WERI-Rb-1 (cell line): ENCODE measurements around the gene ZNF574.
A peak's percentile ranks its signal among the peaks of the same experiment; 100 is the strongest.
"Not testable (repeated sequence)": the region's sequence is repeated elsewhere in the genome, so short reads cannot be mapped to it uniquely, and the experiment has no call there.

Experiments
- DNase-seq: peaks from one replicate; pipeline ENCODE4 v3.0.0-alpha.2; 2020
- H3K27ac ChIP-seq: fragments of 250-450 bp; sonication (Bioruptor Pico); 2 replicates; pipeline ENCODE4 v1.5.1; 2020; ENCODE audit warnings: mild to moderate bottlenecking, moderate library complexity
- H3K27me3 ChIP-seq: fragments of 250-450 bp; sonication (Bioruptor Pico); 2 replicates; pipeline ENCODE4 v1.5.1; 2021; ENCODE audit warnings: mild to moderate bottlenecking, low read depth, moderate library complexity; ENCODE audit not compliant: insufficient read depth, severe bottlenecking
- H3K36me3 ChIP-seq: fragments of 250-450 bp; sonication (Bioruptor Pico); 2 replicates; pipeline ENCODE4 v1.5.1; 2020; ENCODE audit warnings: mild to moderate bottlenecking, moderate library complexity
- H3K4me3 ChIP-seq: 2 replicates; pipeline ENCODE4 v1.5.1; 2011; ENCODE audit warnings: low read depth, mild to moderate bottlenecking, control low read depth, low read length
- H3K9me3 ChIP-seq: fragments of 250-450 bp; sonication (Bioruptor Pico); 2 replicates; pipeline ENCODE4 v1.5.1; 2021; ENCODE audit warnings: mild to moderate bottlenecking, moderate library complexity; ENCODE audit not compliant: severe bottlenecking
- TF ChIP-seq, protein P1 (sequence below): IDR thresholded peaks from 2 replicates; pipeline ENCODE4 v1.5.1; 2011; ENCODE audit warnings: low read depth, mild to moderate bottlenecking, control low read depth, inconsistent platforms, low read length

Gene ZNF574

DNA sequence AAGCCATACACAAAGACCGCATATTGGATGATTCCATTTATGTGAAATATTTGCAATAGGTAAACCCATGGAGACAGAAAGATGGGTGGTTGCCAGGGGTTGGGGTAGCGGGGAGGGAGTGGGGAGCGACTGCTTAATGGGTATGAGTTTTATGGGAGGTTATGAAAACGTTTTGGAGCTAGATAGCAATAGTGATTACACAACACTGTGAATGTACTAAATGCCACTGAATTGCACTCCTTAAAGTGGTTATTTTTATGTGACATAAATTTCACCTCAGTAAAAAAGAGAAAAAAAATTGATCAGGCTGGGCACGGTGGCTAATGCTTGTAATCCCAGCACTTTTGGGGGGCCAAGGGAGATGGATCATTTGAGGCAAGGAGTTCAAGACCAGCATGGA lies 42.6 kb upstream of the ZNF574 start:
- no peak overlapping the region for H3K27ac ChIP-seq
- peaks cover 33% of the 10 kb centered on the region for H3K36me3 ChIP-seq
- TF ChIP-seq, protein P1, sequence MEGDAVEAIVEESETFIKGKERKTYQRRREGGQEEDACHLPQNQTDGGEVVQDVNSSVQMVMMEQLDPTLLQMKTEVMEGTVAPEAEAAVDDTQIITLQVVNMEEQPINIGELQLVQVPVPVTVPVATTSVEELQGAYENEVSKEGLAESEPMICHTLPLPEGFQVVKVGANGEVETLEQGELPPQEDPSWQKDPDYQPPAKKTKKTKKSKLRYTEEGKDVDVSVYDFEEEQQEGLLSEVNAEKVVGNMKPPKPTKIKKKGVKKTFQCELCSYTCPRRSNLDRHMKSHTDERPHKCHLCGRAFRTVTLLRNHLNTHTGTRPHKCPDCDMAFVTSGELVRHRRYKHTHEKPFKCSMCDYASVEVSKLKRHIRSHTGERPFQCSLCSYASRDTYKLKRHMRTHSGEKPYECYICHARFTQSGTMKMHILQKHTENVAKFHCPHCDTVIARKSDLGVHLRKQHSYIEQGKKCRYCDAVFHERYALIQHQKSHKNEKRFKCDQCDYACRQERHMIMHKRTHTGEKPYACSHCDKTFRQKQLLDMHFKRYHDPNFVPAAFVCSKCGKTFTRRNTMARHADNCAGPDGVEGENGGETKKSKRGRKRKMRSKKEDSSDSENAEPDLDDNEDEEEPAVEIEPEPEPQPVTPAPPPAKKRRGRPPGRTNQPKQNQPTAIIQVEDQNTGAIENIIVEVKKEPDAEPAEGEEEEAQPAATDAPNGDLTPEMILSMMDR = no peak
- H3K4me3 ChIP-seq = no peak overlapping the region
- no peaks in the 10 kb centered on the region for H3K9me3 ChIP-seq
- H3K27me3 ChIP-seq = no peaks in the 10 kb centered on the region
- DNase-seq = no peak

DNA sequence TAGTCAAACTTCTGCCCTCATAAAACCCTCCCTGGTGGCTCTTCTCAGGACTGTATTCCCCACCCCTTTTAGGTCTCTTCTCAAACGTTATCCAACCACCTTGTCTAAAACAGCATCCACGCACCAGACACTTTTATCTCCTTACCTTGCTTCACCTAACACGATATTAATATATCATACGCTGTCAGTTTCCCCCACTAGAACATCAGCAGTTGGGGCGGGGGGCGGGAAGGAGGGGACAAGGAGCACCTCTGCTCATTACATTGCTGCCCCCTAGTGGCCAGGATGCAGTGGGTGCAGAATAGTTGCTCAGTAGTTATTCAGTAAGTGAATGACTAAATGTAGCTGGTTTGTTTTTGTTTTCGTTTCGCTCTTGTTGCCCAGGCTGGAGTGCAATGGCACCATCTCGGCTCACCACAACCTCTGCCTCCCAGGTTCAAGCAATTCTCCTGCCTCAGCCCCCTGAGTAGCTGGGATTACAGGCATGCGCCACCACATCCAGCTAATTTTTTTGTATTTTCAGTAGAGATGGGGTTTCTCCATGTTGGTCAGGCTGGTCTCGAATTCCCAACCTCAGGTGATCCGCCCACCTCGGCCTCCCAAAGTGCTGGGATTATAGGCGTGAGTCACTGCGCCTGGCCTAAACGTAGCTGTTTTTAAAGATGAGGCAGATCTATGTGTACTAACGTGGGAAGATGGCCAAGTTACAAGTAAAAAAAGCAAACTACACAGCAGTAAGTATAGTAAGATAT lies 41.1 kb upstream of the ZNF574 start:
- H3K36me3 ChIP-seq = peaks cover 41% of the 10 kb centered on the region
- not testable (repeated sequence) for H3K27me3 ChIP-seq, H3K4me3 ChIP-seq, H3K9me3 ChIP-seq
- peak overlapping the region; percentile 29 for H3K27ac ChIP-seq
- TF ChIP-seq, protein P1 = peak; percentile 76
- DNase-seq = peak; percentile 73

DNA sequence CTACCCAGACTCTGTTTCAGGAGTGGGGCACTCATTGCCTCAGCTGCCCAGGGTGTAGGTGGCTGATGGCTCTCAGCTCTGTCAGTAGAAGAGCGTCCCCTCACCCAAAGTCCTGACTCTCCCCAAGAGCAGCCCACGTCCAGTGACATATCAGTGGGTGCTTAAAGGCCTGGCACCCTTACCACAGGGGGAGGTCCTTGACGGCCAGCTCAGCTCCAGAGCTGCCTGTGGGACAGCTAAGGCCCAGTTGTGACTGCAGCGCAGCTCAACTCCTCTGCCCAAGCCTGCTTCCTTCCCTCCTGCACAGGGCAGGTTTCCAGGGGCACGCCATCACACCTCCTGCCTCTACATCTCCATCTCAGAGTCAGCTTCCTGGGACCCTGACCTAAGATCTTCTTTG lies 38.3 kb upstream of the ZNF574 start:
- TF ChIP-seq, protein P1 = no peak
- no peak for DNase-seq
- H3K36me3 ChIP-seq = peaks cover 53% of the 10 kb centered on the region
- no peaks in the 10 kb centered on the region for H3K27me3 ChIP-seq
- H3K27ac ChIP-seq = peak overlapping the region; percentile 68
- no peaks in the 10 kb centered on the region for H3K9me3 ChIP-seq
- no peak overlapping the region for H3K4me3 ChIP-seq

DNA sequence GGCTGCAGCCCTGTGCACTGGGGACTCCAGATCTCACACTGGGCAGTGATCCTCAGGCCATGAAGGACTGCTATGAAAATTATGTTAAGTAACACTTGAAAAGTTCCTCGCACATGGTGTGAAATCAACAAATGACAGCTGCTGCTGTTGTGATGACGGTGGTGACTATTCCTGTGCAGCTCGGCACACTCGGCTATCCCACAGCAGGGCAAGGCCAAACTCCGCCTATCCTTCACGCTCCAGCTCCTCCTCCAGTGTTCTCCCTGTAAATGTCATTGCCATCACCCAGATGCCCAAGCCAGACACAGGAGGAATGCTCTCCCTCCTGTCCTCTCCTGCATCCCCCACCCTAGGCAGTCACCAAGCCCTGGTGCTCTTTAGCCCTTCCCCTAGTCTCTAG lies 37.3 kb upstream of the ZNF574 start:
- H3K27ac ChIP-seq = no peak overlapping the region
- TF ChIP-seq, protein P1 = no peak
- no peaks in the 10 kb centered on the region for H3K9me3 ChIP-seq
- H3K36me3 ChIP-seq = peaks cover 56% of the 10 kb centered on the region
- H3K27me3 ChIP-seq = no peaks in the 10 kb centered on the region
- DNase-seq = no peak
- no peak overlapping the region for H3K4me3 ChIP-seq

DNA sequence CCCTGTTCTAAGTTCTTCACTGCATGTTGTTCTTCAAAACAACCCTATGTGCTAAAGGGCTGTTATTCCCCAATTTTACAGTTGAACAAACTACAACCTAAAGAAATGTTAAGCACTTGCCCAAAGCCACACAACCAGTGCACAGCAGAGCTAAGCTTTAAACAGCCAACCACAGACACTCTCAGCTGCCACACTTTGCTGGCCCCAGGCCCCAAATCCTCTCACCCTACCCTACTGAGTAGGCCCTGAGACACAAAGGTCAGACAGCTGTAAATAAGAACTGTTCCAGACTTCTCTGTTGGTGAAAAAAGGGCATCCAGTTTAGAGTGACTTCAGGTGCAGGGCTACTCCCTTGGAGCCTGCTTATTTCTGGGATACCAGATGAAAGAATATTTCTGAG lies 35.9 kb upstream of the ZNF574 start:
- Histone ChIP-seq H3K4me3 (no peak overlapping the region), H3K27ac (no peak overlapping the region), H3K9me3 (no peaks in the 10 kb centered on the region), H3K36me3 (peaks cover 58% of the 10 kb centered on the region), H3K27me3 (no peaks in the 10 kb centered on the region)
- no peak for DNase-seq
- TF ChIP-seq, protein P1 = no peak

DNA sequence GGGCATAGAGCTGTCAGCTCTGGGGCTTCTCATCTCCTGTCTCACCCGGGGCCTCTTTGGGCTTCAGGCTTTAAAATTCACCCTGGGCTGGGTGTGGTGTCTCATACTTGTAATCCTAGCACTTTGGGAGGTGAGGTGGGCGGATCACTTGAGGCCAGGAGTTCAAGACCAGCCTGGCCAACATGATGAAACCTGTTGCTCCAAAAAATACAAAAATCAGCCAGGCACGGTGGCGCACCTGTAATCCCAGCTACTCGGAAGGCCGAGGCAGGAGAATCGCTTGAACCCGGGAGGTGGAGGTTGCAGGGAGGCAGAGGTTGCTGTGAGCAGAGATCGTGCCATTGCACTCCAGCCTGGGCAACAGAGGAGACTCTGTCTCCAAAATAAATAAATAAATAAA lies 35.5 kb upstream of the ZNF574 start:
- H3K4me3 ChIP-seq, H3K27me3 ChIP-seq, DNase-seq, H3K27ac ChIP-seq, H3K9me3 ChIP-seq: not testable (repeated sequence)
- peaks cover 60% of the 10 kb centered on the region for H3K36me3 ChIP-seq
